IMR-90 (cell line): ENCODE data around the gene ADGRV1.

Source experiments
- MAFK ChIP-seq: IDR thresholded peaks from 2 replicates; pipeline ENCODE4 v1.6.1; 2012; ENCODE audit warnings: low read depth, low read length, improper control_type of control experiment
- MAZ ChIP-seq: IDR thresholded peaks from 2 replicates; pipeline ENCODE4 v1.6.1; 2012; ENCODE audit warnings: low read depth, mild to moderate bottlenecking, low read length, improper control_type of control experiment, moderate library complexity, borderline replicate concordance
- POLR2A ChIP-seq: IDR thresholded peaks from 2 replicates; pipeline ENCODE4 v1.6.1; 2012; ENCODE audit warnings: mild to moderate bottlenecking, low read depth, low read length
- RAD21 ChIP-seq: IDR thresholded peaks from 2 replicates; pipeline ENCODE4 v1.6.1; 2012; ENCODE audit warnings: low read length, improper control_type of control experiment
- RFX5 ChIP-seq: IDR thresholded peaks from 2 replicates; pipeline ENCODE4 v1.8.0; 2012; ENCODE audit warnings: low read depth, mild to moderate bottlenecking, low read length, moderate library complexity
- TF ChIP-seq, protein P1 (sequence below): conservative IDR thresholded peaks from 2 replicates; pipeline ENCODE4 v1.5.1; 2012; ENCODE audit warnings: mild to moderate bottlenecking, low read depth, low read length, improper control_type of control experiment

DNA sequence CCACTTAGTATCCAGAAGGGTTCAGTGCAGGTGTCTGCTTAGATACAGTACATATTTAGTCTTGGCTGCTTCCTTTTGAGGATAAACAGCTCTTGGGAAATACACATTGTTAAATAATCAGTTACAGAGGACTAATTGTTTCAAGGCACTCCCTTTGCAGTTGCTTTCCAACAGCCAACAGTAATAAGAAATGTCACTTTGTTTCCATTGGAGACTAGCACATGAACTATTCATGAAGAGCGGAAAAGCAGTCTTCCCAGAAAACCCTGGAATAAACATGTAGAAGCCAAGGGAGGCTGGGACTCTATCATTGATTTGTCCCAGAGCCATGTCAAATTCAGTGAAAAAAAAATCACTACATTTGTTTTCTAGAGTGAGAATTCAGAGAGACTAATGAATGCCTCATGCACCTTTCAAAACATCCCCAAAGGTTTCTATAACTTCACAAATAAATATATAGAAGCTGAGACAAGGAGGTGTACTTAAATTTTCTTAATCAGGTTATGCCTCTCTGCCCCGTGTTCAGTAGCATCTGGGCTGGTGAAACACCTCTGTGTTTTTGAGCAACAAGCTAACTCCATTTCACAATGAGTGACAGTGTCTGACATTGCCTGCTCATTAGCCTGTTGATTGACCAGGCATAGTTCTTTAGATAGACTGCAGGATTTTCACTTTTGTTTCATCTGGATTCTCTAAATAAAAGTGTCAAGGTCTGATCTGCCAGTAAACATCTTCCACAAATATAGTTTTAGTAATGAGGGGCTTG lies 553.1 kb downstream of the ADGRV1 start:
- TF ChIP-seq, protein P1, sequence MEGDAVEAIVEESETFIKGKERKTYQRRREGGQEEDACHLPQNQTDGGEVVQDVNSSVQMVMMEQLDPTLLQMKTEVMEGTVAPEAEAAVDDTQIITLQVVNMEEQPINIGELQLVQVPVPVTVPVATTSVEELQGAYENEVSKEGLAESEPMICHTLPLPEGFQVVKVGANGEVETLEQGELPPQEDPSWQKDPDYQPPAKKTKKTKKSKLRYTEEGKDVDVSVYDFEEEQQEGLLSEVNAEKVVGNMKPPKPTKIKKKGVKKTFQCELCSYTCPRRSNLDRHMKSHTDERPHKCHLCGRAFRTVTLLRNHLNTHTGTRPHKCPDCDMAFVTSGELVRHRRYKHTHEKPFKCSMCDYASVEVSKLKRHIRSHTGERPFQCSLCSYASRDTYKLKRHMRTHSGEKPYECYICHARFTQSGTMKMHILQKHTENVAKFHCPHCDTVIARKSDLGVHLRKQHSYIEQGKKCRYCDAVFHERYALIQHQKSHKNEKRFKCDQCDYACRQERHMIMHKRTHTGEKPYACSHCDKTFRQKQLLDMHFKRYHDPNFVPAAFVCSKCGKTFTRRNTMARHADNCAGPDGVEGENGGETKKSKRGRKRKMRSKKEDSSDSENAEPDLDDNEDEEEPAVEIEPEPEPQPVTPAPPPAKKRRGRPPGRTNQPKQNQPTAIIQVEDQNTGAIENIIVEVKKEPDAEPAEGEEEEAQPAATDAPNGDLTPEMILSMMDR: no peak
- TF ChIP-seq RAD21: no peak
- TF ChIP-seq POLR2A: no peak
- no peak for TF ChIP-seq MAZ
- TF ChIP-seq MAFK: no peak
- no peak for TF ChIP-seq RFX5
